Caco-2 (cell line): Measurements from ENCODE around the gene S100A6. TPM values are rescaled to one million over a fixed set of nuclear protein-coding genes. Genes with fewer than 3 reads are reported as not detected.
A peak's percentile ranks its signal among the peaks of the same experiment; 100 is the strongest.

ENCODE experiments used
- BruUV-seq: library from RNA; stranded (reverse); fragments of 400-500 nt; replicated peaks from 2 replicates; lab custom pipeline; 2021; lab: Mats Ljungman, UMichigan
- CTCF ChIA-PET: fragments of 300-600 bp; sonication (Branson Sonifier 250); formaldehyde crosslinking; loops from one replicate; lab custom pipeline; 2022; ENCODE audit warnings: antibody characterized with exemption; lab: Charles Lee
- POLR2A ChIA-PET: fragments of 300-600 bp; sonication (Branson Sonifier 250); formaldehyde crosslinking; loops from one replicate; lab custom pipeline; 2022; ENCODE audit warnings: antibody characterized with exemption; lab: Charles Lee
- DNase-seq, 2 experiments: peaks; one replicate each; pipeline versions ENCODE4 v3.0.0 to v3.0.0-alpha.2; 2020 to 2022
- H3K27me3 ChIP-seq: replicated peaks from 2 replicates; pipeline ENCODE4 v1.6.0; 2011; ENCODE audit warnings: low read length; ENCODE audit not compliant: control insufficient read depth, insufficient read depth
- H3K36me3 ChIP-seq: 2 replicates; pipeline ENCODE4 v1.5.1; 2011; ENCODE audit warnings: low read length; ENCODE audit not compliant: control insufficient read depth, insufficient read depth
- H3K4me1 ChIP-seq: fragments of 250-450 bp; sonication (Bioruptor Pico); 2 replicates; pipeline ENCODE4 v1.5.1; 2020; ENCODE audit warnings: mild to moderate bottlenecking
- H3K4me3 ChIP-seq: 2 replicates; pipeline ENCODE4 v1.5.1; 2011; ENCODE audit warnings: low read depth, mild to moderate bottlenecking, control low read depth, low read length
- H3K9me3 ChIP-seq: fragments of 250-450 bp; sonication (Bioruptor Pico); 2 replicates; pipeline ENCODE4 v1.5.1; 2020; ENCODE audit warnings: mild to moderate bottlenecking, moderate library complexity
- H3K27ac Mint-ChIP-seq: one replicate; pipeline ENCODE4 v1.8.0; 2022; ENCODE audit warnings: mixed read lengths; ENCODE audit not compliant: unreplicated experiment
- H3K27me3 Mint-ChIP-seq: one replicate; pipeline ENCODE4 v1.8.0; 2022; ENCODE audit warnings: mixed read lengths; ENCODE audit not compliant: insufficient read depth, unreplicated experiment
- H3K36me3 Mint-ChIP-seq: one replicate; pipeline ENCODE4 v1.8.0; 2022; ENCODE audit warnings: mild to moderate bottlenecking, mixed read lengths; ENCODE audit not compliant: insufficient read depth, unreplicated experiment
- H3K4me1 Mint-ChIP-seq: one replicate; pipeline ENCODE4 v1.8.0; 2022; ENCODE audit warnings: low read depth, mixed read lengths; ENCODE audit not compliant: unreplicated experiment
- H3K4me3 Mint-ChIP-seq: one replicate; pipeline ENCODE4 v1.8.0; 2022; ENCODE audit warnings: mild to moderate bottlenecking, moderate library complexity, mixed read lengths; ENCODE audit not compliant: unreplicated experiment
- H3K9me3 Mint-ChIP-seq: one replicate; pipeline ENCODE4 v1.8.0; 2022; ENCODE audit warnings: mixed read lengths; ENCODE audit not compliant: unreplicated experiment
- CTCF ChIP-seq, 2 experiments: fragments of 200-600 bp in 1 of 2; IDR thresholded peaks; 1 replicate in 1 of 2; 2 replicates in 1 of 2; pipeline versions ENCODE4 v1.5.1 to v1.8.0; 2011 to 2022; ENCODE audit warnings: antibody characterized with exemption in 1 of 2, control low read depth in 1 of 2, inconsistent platforms in 1 of 2, low read depth in 1 of 2, low read length in 1 of 2, mild to moderate bottlenecking in 1 of 2, moderate library complexity in 1 of 2; ENCODE audit not compliant: insufficient read depth in 1 of 2, severe bottlenecking in 1 of 2, unreplicated experiment in 1 of 2
- intact Hi-C: fragments of 100-400 bp; cut with micrococcal nuclease; formaldehyde crosslinking; loops from one replicate; pipeline ENCODE4 v1.10.0; 2022; ENCODE audit not compliant: unreplicated experiment
- total RNA-seq: library from RNA; stranded (reverse); gene quantifications from 2 replicates; pipeline ENCODE4 v1.2.3, GENCODE V29; 2022

S100A6 gene
- total RNA-seq, 1 experiment from 2014 or later = 432 TPM

GRCh38 chr1:153510984-153511410, 24.8 kb downstream of the S100A6 start:
- no TSS peak for BruUV-seq
- peak; percentile 90 to 93 for DNase-seq
- Mint-ChIP-seq H3K27me3 (no peaks in the 10 kb centered on the region), H3K9me3 (no peaks in the 10 kb centered on the region), H3K4me3 (no peak overlapping the region), H3K36me3 (no peaks in the 10 kb centered on the region), H3K4me1 (peaks cover 50% of the 10 kb centered on the region), H3K27ac (peak overlapping the region; percentile 74)
- ChIA-PET POLR2A (interaction anchor here (0.7 to 1.5 kb wide), 3 partner anchors 55 to 123 kb away, joined by 3 to 5 read pairs (median 4); partner anchors contain the start of genes CHTOP and S100A14), CTCF (interaction anchor here (0.6 to 2.4 kb wide), 16 partner anchors 10 to 412 kb away, joined by 3 to 22 read pairs (median 5); partner anchors contain the start of genes CHTOP, GATAD2B, S100A13 and S100A14)
- Histone ChIP-seq H3K9me3 (no peaks in the 10 kb centered on the region), H3K4me1 (peaks cover 48% of the 10 kb centered on the region), H3K4me3 (no peak overlapping the region), H3K27me3 (no peaks in the 10 kb centered on the region), H3K36me3 (no peaks in the 10 kb centered on the region)
- intact Hi-C loops = loop anchor here (1.0 to 10.0 kb wide), 6 partner anchors 57 to 264 kb away; partner anchors contain the start of genes S100A13 and SLC27A3
- peak; percentile 93 to 94 for TF ChIP-seq CTCF (IDR thresholded peaks at IDR 0.05; ENCODE audit: insufficient read depth in 1 of 2, low read depth in 1 of 2, low read length in 1 of 2, severe bottlenecking in 1 of 2, unreplicated experiment in 1 of 2)

DNA sequence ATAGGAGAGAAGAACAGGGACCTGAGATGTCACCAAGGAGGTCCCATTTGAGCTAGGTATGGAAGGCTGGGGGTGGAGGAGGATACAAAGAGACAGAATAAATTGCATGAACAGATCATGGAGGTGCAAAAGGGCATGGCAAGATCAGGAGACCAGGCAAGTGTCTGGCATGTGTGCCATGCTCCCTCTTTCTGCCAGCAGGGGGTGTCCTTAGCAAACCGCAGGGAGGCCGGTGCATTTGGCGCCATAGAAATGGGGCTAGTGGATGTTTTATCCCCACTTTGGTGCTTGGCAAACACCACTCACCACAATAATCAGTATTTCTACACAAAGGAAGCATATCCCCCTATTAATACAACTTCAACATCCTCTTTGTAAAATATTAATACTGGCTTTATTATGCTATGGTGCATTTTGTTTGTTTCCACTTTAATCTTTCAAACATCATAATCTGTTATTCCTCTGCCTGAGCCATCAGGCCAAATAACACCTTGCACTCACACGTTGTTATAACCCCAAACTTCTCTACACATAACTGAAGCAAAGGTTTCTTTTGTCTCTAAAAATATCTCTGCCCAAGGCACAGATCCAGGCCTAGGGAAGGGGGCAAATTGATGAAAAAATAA, 25.9 kb downstream of the S100A6 start:
- H3K4me3 ChIP-seq = no peak overlapping the region
- BruUV-seq = no TSS peak
- Mint-ChIP-seq H3K4me1 (peaks cover 45% of the 10 kb centered on the region), H3K4me3 (no peak overlapping the region), H3K9me3 (no peaks in the 10 kb centered on the region), H3K36me3 (no peaks in the 10 kb centered on the region), H3K27ac (no peak overlapping the region), H3K27me3 (no peaks in the 10 kb centered on the region)
- intact Hi-C loops = loop anchor here (10.0 kb wide), 1 partner anchor 265 kb away; the partner anchor contains the start of gene SLC27A3
- CTCF ChIA-PET = interaction anchor here (0.8 to 2.4 kb wide), 7 partner anchors 11 to 124 kb away, joined by 5 to 22 read pairs (median 9); partner anchors contain the start of genes CHTOP, S100A14 and S100A16
- no peaks in the 10 kb centered on the region for H3K36me3 ChIP-seq
- peak; percentile 65 to 67 for TF ChIP-seq CTCF (IDR thresholded peaks at IDR 0.05; ENCODE audit: insufficient read depth in 1 of 2, low read depth in 1 of 2, low read length in 1 of 2, severe bottlenecking in 1 of 2, unreplicated experiment in 1 of 2)
- H3K4me1 ChIP-seq = peaks cover 36% of the 10 kb centered on the region
- POLR2A ChIA-PET = no interaction called here
- H3K9me3 ChIP-seq = no peaks in the 10 kb centered on the region
- DNase-seq = peak in 1 of 2 experiments; percentile 69
- H3K27me3 ChIP-seq = no peaks in the 10 kb centered on the region

DNA sequence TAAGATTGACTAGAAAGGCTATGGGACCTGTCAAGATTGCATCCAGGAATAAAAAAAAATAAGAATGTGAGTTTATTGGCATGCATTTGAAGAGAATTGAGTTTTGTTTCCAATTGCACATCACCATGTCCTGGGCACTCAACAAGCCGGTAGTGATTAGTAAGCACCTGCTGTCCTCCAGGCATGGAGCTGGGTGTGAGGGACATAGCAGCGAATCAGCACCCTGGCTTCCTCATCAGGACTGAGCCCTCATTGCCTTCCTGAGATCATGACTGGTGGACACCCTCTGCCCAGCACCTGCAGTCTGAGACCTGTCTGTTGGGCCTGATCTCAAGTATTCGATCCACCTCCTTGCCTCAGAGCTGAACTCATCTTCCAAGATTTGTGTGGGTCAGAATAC, 26.8 kb downstream of the S100A6 start:
- Mint-ChIP-seq H3K9me3 (no peaks in the 10 kb centered on the region), H3K4me3 (no peak overlapping the region), H3K36me3 (no peaks in the 10 kb centered on the region), H3K27ac (no peak overlapping the region), H3K27me3 (no peaks in the 10 kb centered on the region), H3K4me1 (peaks cover 44% of the 10 kb centered on the region)
- no peak for TF ChIP-seq CTCF (IDR thresholded peaks at IDR 0.05; ENCODE audit: insufficient read depth in 1 of 2, low read depth in 1 of 2, low read length in 1 of 2, severe bottlenecking in 1 of 2, unreplicated experiment in 1 of 2)
- peaks cover 36% of the 10 kb centered on the region for H3K4me1 ChIP-seq
- ChIA-PET POLR2A (no interaction called here), CTCF (interaction anchor here (0.9 to 2.2 kb wide), 3 partner anchors 11 to 125 kb away, joined by 3 to 22 read pairs (median 4); partner anchors contain the start of gene CHTOP)
- intact Hi-C loops = no loop called here
- no peak for DNase-seq
- BruUV-seq = no TSS peak
- no peaks in the 10 kb centered on the region for H3K27me3 ChIP-seq
- H3K36me3 ChIP-seq = no peaks in the 10 kb centered on the region
- H3K9me3 ChIP-seq = no peaks in the 10 kb centered on the region
- H3K4me3 ChIP-seq = no peak overlapping the region
